ENCODE measurements around the gene ZRANB3.

Gene ZRANB3

GRCh38 chr2:135246711-135247270 is 284.2 kb downstream of the ZRANB3 start:
- DNase-seq, result no peak

GRCh38 chr2:135245071-135245470 is 285.9 kb downstream of the ZRANB3 start:
- DNase-seq, result peak; percentile 25

DNA sequence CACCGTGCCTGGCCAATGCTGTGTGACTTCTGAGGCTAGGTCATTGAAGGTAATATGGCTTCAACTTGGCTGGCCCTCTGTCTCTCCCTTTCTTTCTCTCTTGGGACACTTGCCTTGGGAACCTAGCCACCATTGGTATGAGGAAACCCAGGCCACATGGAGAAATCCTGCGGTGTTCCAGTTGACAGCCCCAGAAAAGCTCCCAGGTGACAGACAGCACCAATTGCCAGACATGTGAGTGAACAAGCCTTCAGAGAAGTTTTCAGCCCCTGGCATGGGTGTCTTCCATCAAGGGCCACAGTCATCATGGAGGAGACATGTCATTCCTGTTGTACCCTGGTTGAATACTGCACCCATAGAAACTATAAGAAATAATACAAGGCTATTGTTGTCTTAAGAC is 292.4 kb downstream of the ZRANB3 start:
- no peak for DNase-seq

DNA sequence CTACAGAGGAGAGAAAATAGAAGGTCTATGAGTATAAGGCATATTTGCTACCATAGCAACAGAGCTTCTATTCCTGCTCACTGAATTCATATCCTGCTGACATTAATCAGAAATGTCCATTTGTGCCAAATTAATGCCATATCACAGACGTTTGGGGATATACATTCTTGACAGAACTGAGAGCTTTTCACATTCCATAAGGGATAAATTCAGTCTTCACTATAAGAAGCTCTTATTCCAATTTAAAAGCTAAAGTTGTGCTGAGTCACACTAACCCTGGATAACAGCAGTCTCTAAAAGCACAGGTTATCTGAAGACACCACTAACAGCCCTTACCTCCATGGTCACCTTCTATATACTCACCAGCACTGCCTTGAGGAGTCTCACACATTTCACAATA is 300.9 kb downstream of the ZRANB3 start:
- DNase-seq, result no peak

GRCh38 chr2:135227386-135227785 is 303.6 kb downstream of the ZRANB3 start:
- no peak for DNase-seq

DNA sequence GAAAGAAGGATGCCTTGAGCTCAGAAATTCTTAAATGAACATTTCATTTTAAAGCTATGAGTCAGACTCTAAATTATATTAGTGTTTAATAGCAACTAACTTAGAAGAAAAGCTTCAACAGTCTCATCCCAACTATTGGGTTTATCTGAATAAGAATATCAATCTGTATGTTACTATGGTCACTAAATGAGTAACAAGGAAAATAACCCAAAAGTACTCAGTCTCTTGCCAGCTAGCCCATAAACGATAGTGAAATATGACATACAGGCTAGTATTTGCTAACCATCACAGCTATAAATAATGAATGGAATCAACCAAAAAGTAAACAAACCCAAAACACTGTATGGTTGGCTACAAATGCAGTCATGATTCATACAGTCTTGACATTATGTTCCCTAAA is 304.1 kb downstream of the ZRANB3 start:
- no peak for DNase-seq

- DNase-seq, result no peak
Observed at GRCh38 chr2:135225781-135226180, 305.2 kb downstream of the ZRANB3 start.

DNA sequence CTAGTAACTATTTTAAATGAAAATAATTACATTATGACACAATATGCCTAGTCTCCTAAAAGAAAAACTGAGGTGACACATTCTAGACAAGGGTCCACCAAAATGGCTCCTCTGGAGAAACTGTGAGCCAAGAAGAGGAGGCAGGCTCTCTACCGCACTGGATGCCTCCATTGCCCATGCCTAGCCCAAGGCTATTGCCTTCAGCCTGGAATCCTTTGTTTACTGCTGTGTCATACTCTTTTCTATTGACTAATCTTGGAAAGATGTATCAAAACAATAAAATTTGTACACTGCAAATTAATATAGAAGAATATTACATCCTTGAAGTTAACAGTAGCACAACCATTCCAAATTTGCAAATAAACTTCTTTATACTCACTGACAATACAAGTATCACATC is 311.8 kb downstream of the ZRANB3 start:
- no peak for DNase-seq

DNA sequence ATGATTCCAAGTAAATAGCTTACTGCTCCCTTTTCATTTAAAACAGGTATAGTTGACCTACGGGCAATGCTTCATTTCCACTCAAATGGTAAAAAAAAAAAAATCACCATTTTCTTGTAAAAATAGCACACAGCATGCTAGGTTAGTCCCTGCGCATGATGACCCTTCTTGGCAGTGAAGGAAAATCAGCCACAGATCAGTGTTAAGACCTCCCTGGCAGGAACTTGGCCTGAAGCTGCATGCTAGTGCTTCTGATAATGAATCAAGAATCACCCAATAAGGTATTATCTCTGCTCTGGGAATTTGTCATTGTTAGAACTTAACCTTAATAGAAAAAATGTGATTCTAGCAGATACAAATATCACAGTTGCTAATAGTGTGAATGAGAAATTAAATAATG is 312.6 kb downstream of the ZRANB3 start:
- no peak for DNase-seq

GRCh38 chr2:135212757-135213156 is 318.3 kb downstream of the ZRANB3 start:
- DNase-seq, result no peak

DNA sequence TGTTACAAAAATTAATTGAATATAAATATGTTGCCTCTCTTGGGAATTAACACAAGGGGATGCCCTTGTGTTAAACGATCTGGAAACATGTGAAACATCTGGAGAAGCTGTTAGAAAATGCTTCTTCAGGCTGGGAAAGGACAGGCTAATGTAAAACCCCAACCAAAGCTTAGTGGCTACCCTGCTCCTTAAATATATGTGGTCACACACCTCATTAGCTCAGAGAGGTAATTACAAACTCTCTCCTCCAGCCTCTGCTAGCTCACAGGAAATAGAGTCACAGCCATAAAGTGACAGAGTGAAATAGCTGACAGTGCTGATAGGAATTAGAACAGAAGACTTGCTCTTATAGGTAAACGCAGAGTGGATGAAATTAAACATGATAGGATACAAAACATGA is 323.0 kb downstream of the ZRANB3 start:
- DNase-seq, result no peak

- DNase-seq, result no peak
Observed at GRCh38 chr2:135203944-135204343, 327.1 kb downstream of the ZRANB3 start.

DNA sequence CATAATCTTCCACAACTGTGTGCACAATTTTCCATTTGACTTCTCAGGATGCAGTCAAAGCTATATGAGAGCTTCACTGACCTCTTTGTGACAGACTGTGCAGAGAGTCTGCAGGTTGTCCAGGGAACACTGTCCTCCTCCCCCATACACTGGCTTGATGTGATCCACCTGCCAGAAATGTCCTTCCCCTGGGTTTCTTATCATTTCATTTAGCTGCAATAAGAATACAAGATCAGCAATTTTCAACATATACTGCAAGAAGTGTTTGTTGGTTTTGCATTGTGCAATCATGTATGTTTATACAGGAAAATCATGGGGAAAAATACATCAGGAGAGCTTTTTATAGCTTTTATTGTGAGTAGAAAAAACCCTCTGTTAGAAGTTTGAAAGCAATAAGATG is 328.3 kb downstream of the ZRANB3 start:
- no peak for DNase-seq

GRCh38 chr2:135198481-135198880 is 332.5 kb downstream of the ZRANB3 start:
- no peak for DNase-seq

DNA sequence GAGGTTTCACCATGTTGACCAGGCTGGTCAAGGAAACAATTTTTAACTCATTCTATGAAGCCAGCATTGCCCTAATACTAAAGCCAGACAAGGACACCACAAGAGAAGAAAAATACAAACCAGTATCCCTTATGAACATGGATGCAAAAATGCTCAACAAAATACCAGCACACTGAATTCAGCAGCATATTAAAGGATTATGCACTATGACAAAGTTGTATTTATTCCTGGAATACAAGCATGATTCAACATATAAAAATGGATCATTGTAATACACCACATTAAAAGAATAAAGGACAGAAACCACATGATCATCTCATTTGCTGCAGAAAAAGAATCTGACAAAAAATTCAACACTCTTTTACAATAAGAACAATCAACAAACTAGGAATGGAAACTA is 340.2 kb downstream of the ZRANB3 start:
- DNase-seq, result no peak

DNA sequence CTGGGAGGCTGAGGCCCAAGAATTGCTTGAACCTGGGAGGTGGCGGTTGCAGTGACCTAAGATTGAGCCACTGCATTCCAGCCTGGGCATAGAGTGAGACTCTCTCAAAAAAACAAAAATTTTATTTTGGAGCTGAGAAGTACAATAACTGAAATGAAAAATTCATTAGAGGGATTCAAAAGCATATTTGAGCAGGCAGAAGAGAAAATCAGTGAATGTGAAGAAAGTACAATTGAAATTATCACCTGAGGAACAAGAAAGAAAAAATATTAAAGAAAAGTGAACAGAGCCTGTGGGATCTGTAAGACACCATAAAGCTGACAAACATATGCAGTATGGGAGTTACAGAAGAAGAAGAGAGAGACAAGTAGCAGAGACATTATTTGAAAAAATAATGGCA is 341.9 kb downstream of the ZRANB3 start:
- no peak for DNase-seq

- DNase-seq, result no peak
Observed at GRCh38 chr2:135187270-135187669, 343.7 kb downstream of the ZRANB3 start.

GRCh38 chr2:135186054-135186453 is 345.0 kb downstream of the ZRANB3 start:
- no peak for DNase-seq

GRCh38 chr2:135183822-135184221 is 347.2 kb downstream of the ZRANB3 start:
- no peak for DNase-seq

- DNase-seq, result no peak
Observed at GRCh38 chr2:135182601-135183000, 348.4 kb downstream of the ZRANB3 start.

- DNase-seq, result no peak
Observed at GRCh38 chr2:135182190-135182589, 348.8 kb downstream of the ZRANB3 start.

DNA sequence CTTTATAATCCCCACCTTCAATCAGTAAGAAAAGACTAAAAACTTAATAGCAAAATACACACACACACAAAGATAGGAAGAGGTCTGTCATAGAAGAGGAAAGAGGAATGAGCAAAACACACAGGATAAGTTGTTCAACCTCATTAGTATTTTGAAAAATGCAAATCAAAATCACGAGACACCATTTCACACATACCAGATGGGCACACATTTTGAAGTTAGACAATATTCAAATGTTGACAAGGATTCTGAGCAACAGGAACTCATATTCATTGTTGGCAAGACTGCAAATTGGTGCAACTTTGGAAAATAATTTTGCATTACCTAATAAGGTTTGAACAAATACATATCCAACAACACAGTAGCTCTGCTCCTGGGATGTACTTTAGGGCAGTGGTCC is 351.3 kb downstream of the ZRANB3 start:
- no peak for DNase-seq

GRCh38 chr2:135175177-135175576 is 355.8 kb downstream of the ZRANB3 start:
- no peak for DNase-seq

- DNase-seq, result no peak
Observed at GRCh38 chr2:135174810-135175093, 356.3 kb downstream of the ZRANB3 start.

GRCh38 chr2:135174049-135174809 is 356.8 kb downstream of the ZRANB3 start:
- no peak for DNase-seq

Measured in stimulated activated CD8-positive, alpha-beta memory T cell treated with anti-CD3 and anti-CD28 coated beads, Interleukin-4, amount 100 ng/mL, for 48 hours (primary cell).